ENCODE data around the gene ZNRF3.
"Not testable (repeated sequence)": the region's sequence is repeated elsewhere in the genome, so short reads cannot be mapped to it uniquely, and the experiment has no call there.

Gene ZNRF3

GRCh38 chr22:28984482-28985158, 101.2 kb downstream of the ZNRF3 start:
- DNase-seq (ENCODE audit: low read depth in 2 of 2) = no peak

- DNase-seq (ENCODE audit: low read depth in 2 of 2) = no peak
These were observed 102.4 kb downstream of the ZNRF3 start for GRCh38 chr22:28985581-28986290.

- DNase-seq (ENCODE audit: low read depth in 2 of 2) = no peak
These were observed 103.0 kb downstream of the ZNRF3 start for GRCh38 chr22:28986366-28986765.

GRCh38 chr22:28988457-28988856, 105.1 kb downstream of the ZNRF3 start:
- DNase-seq (ENCODE audit: low read depth in 2 of 2) = no peak

- DNase-seq (ENCODE audit: low read depth in 2 of 2) = no peak
These were observed 105.7 kb downstream of the ZNRF3 start for GRCh38 chr22:28989035-28989464.

- DNase-seq (ENCODE audit: low read depth in 2 of 2) = no peak
These were observed 106.1 kb downstream of the ZNRF3 start for GRCh38 chr22:28989484-28989883.

GRCh38 chr22:28989912-28990311, 106.5 kb downstream of the ZNRF3 start:
- DNase-seq (ENCODE audit: low read depth in 2 of 2) = no peak

GRCh38 chr22:28992565-28993356, 109.4 kb downstream of the ZNRF3 start:
- no peak for DNase-seq (ENCODE audit: low read depth in 2 of 2)

- DNase-seq (ENCODE audit: low read depth in 2 of 2) = no peak
These were observed 111.2 kb downstream of the ZNRF3 start for GRCh38 chr22:28994522-28994921.

GRCh38 chr22:28995551-28995950, 112.2 kb downstream of the ZNRF3 start:
- DNase-seq (ENCODE audit: low read depth in 2 of 2) = no peak

- DNase-seq (ENCODE audit: low read depth in 2 of 2) = no peak
These were observed 114.0 kb downstream of the ZNRF3 start for GRCh38 chr22:28997342-28997741.

GRCh38 chr22:28998681-28999080, 115.3 kb downstream of the ZNRF3 start:
- DNase-seq (ENCODE audit: low read depth in 2 of 2) = no peak

- DNase-seq (ENCODE audit: low read depth in 2 of 2) = no peak
These were observed 116.1 kb downstream of the ZNRF3 start for GRCh38 chr22:28999510-28999909.

GRCh38 chr22:28999919-29000556, 116.7 kb downstream of the ZNRF3 start:
- DNase-seq (ENCODE audit: low read depth in 2 of 2) = no peak

GRCh38 chr22:29000641-29001040, 117.3 kb downstream of the ZNRF3 start:
- no peak for DNase-seq (ENCODE audit: low read depth in 2 of 2)

- no peak for DNase-seq (ENCODE audit: low read depth in 2 of 2)
These were observed 119.2 kb downstream of the ZNRF3 start for GRCh38 chr22:29002603-29003002.

GRCh38 chr22:29003552-29003951, 120.2 kb downstream of the ZNRF3 start:
- no peak for DNase-seq (ENCODE audit: low read depth in 2 of 2)

- DNase-seq (ENCODE audit: low read depth in 2 of 2) = no peak
These were observed 120.7 kb downstream of the ZNRF3 start for GRCh38 chr22:29003975-29004646.

- DNase-seq (ENCODE audit: low read depth in 2 of 2) = no peak
These were observed 121.4 kb downstream of the ZNRF3 start for GRCh38 chr22:29004647-29005371.

- not testable (repeated sequence) for DNase-seq (ENCODE audit: low read depth in 2 of 2)
These were observed 122.4 kb downstream of the ZNRF3 start for GRCh38 chr22:29005754-29006153.

GRCh38 chr22:29006346-29006745, 123.0 kb downstream of the ZNRF3 start:
- DNase-seq (ENCODE audit: low read depth in 2 of 2) = no peak
